HG03108 (cell line): ENCODE data around the gene UMPS.

Source experiments
- ATAC-seq: cut with Tn5 transposase; IDR thresholded peaks from one replicate; pipeline ENCODE4 v1.9.1; 2021; ENCODE audit warnings: moderate library complexity; ENCODE audit not compliant: unreplicated experiment

UMPS gene

DNA sequence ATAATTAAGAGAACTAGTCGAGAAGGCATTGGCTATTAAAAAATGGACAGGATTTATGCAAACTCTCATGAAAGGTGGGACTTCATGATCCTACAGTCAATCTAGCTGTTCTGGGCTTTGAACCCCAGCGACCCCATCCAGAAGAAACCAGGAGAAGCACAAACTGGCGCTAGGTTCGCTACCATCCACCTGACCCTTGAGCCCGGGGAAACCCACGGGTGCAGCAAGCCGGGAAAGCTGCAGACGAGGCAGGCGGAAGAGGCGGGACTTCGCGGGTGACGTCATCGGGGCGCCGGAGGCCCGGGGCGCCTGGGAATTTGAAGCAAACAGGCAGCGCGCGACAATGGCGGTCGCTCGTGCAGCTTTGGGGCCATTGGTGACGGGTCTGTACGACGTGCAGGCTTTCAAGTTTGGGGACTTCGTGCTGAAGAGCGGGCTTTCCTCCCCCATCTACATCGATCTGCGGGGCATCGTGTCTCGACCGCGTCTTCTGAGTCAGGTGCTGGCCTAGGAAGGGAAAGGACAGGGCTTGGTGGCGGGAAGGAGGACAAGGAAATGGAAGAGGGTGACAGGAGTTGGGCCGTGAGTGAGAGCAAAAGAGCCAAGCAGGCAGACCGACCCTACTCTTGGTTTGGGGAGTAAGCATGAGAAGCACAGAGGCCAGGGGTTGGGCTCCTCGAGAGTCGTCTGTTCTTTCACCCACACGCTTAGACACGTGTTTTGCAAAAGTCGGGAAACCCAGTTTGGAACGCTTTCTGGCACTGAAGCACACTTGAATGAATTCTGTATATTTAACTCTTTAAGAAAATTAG, at the start of gene UMPS:
UMPS (plus strand) TSS at position 324 of the 812 bp plus-strand sequence; CDS start at position 344, 20 bp downstream.
- peak; percentile 94 for ATAC-seq

DNA sequence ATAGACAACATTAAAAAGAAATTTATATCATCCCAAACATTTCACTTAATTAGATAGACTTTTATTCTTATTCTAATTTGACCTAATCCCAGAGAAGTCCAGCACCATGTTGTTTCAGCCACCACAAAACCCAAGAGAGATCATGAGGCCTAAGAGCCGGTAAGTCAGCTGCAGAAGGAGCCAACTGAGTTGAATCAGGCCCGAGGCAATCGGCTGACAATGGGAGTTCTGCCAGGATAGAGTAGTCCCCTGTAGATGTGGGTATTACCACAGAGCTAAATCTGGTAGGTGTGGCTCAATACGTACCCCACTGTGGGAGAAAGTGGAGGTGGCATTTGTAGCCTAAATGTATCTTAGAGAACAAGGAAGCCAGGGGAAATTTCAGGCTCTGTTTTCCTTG, 49.7 kb upstream of the UMPS start:
- ATAC-seq: no peak

DNA sequence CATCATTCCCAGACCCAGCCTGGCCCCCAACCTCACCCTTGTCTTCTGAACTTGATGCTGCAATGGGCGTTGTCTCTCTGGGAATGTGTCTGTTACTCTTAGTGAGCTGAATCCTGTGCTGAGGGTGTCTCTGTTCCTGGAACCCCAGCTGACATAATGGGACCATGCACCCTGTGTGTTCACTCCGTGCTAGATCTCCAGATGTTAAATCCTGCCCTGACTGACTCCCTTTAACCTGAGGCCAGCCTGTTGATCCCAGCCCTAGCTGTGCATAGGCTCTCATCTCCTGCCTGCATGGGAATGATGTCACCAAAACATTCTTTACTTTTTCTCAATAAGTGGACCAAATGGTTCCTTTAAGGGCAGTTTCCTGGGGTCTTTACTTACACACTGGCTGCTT, 48.0 kb upstream of the UMPS start:
- no peak for ATAC-seq

DNA sequence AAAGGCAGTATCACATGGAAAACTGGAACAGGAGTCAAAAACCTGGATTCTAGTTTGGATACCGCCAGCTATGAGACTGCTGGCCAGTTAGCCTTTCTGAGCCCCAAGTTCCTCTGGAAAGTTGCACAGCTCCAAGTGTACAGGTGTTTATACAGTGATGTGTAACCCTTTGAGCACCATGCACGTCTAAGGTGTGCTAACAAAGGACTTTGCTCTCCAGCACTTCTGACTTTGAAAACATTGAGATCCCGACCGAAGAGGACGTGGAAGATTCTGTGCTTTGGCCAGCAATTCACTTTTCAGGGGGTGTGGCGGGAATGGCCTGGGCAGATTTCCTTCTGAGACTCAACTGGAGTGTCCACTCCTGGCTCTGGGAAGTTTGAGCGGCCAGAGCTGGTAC, 45.8 kb upstream of the UMPS start:
- no peak for ATAC-seq

DNA sequence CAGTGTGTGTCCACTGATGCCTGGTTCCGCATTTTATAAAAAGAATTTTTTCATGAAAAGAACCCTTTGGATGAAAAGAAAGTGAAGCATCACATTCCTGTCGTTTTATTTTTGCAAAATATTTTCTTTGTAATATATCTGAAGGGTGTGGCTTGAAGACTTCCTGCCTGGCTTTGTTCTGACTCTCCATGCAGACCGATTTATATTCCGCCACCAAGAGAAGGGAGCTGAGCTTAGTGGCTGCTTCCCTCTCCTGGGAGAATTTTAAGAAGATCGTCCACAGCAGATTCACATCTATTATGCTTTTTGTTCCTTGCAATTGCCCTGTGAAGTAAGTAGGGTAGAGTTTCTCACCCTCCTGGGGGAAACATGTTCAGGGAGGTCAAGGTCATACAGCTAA, 45.2 kb upstream of the UMPS start:
- ATAC-seq: no peak

DNA sequence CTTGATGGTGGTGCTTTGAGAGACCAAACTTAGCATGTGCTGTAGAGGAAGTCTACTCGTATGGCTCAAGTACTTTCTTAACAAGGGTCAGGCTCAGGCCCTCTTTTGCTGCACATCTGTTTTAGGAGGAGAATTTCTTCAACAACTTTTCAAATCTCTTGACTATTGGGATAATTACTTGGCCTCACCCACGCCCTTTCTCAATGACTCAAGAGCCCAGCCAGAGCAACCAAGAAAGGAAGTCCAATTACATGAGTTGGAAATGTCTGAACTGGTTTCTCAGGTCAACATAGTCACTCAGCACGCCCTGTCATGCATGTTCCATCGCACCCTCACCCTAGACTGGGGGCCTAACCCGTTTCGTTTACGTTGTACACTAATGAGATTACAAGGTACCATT, 44.8 kb upstream of the UMPS start:
- ATAC-seq: no peak

DNA sequence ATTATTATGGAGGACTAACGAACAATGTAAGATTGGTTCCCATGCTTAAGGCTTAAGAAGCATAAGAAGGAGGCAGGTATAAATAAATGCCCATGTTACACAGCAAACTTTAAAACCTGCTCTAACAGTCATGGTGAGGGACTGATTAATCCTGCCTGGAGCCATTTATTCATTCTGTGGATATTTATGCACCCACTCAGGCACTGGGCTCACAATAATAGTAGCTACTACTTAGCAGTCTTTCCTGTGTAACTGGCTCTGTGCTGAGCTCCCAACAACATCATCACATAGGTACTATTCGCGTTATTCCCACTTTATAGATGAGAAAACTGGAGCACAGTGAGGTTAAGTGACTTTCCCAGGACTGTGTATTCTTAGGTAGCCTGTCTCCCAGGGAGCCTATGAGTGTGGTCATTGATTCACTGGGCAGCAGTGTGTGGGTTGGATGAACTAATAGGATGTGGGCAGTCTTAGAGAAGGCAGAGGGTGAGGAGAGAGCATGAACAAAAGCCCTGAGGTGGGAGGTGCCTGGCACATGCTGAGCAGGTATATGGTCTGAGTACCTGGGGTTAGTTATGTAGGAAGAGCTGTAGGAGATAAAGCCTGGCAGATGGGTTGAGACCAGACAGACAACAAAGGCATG, 44.1 kb upstream of the UMPS start:
- no peak for ATAC-seq

DNA sequence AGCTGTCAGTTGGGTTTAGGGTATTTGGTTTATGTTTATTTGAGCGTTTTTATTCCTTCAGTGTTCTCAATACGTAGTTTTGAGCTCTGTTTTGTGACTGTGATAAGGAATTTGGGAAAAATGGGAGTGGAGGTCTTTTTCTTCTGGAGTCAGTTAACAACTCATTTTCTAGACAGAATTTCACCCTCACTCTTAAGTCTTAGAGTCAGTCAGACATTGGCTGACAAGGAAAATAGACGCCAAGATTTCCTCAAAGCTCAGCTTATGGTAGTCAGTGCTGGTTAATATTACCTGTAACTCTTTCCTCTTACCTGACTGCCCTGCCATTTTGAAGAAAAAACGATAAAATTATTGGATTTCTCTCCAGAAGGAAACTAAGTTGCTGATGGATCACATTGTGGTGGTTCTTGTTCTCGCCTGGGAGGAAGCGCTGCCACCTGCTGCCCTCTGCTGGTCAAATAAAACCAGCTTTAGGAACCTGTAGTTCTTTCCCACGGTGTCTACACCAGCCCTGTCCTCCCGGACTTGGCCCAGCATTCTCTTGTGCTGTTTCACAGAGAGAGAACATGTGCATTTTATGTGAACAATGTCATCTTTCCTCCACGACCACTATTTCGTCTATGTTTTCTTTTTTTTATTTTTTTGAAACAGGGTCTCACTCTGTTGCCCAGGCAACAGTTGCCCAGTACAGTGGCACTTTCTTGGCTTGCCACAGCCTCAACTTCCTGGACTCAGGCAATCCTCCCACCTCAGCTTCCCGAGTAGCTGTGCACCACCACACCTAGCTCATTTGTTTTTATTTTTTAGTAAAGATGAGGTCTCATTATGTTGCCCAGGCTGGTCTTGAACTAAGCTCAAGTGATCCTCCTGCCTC, 41.4 kb upstream of the UMPS start:
- no peak for ATAC-seq

DNA sequence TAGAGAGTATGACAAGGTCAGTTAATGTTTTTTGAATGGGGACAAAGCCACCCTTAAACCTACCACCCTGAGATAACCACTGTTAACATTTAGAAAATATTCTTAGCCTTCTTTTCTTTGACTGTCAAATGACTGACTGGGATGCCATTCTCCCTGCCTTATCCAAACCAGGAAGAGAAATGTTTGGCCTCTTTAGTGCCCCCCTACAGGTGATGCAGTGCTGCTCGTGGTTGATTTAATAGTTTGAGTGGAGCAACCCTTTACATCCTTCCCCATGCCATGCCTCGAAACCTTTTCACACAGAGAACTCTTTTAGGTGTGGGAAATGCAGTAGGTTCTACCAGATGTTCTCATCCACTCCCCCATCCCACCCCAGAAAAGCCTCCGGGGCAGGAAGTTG, 38.7 kb upstream of the UMPS start:
- ATAC-seq: no peak

DNA sequence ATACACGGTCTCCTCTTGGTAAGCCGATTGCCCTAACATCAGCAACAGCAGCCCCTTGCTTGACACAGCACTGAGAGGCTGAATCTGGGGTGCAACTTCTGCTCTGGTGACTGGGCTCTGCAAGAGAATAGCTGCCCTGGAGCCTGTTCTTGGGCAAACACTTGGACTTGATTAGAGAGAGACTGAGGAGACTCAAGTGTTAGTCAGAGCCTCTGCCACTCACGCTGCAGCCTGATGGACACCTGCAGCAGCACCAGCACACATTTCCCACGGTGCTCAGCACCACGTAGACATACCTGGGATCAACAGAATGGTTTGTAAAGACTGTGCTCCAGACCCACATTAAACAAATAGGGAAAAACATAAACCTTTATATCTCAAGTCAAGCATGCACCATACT, 35.8 kb upstream of the UMPS start:
- no peak for ATAC-seq

DNA sequence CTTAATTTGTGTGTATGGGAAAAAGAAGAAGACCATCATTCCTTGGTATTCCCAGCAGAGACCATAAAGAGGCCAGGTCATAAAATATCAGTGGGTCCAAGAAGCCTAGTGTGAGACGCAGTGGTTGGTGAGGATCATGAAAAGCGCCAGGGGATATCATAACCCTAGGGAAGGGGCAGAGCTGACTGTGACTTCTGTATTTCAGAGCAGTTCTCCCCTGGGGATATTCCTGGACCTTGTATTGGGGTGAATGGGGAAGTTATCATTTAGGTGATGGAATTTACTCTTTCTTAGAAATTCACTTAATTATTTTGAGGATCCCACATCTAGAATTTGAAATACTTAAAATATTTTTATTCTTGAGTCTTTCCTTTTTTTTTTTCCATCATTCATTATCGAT, 34.9 kb upstream of the UMPS start:
- ATAC-seq: no peak

DNA sequence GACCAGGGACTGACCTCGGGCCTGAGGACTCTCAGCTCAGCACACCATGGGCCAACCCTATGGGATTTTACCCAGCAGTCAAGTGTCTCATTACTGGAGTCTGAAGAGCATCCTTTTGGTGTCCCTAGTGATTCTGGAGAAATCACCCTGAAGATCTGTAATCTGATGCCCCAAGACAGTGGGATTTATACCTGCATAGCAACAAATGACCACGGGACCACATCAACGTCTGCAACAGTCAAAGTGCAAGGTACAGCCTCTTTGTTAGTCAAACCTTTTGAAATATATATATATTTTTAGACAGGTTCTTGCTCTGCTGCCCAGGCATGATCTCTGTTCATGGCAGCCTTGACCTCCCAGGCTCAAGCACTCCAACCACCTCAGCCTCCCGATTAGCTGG, 34.2 kb upstream of the UMPS start:
- no peak for ATAC-seq

DNA sequence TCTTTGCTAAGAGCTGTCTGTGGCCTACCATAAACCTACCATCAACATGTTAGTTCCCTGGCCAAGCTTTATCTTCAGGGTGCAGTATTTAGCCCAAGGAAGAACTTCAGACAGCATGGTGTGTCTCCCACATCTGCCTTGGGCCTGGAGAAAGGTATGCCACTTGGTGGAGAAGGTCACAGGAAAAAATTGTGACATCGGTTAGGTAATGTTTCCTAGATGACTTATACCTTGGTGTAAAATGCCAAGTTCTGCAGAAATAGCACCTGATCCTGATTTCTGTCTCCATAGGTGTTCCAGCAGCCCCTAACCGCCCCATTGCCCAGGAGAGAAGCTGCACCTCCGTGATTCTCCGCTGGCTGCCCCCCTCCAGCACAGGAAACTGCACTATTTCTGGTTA, 33.0 kb upstream of the UMPS start:
- ATAC-seq: no peak

DNA sequence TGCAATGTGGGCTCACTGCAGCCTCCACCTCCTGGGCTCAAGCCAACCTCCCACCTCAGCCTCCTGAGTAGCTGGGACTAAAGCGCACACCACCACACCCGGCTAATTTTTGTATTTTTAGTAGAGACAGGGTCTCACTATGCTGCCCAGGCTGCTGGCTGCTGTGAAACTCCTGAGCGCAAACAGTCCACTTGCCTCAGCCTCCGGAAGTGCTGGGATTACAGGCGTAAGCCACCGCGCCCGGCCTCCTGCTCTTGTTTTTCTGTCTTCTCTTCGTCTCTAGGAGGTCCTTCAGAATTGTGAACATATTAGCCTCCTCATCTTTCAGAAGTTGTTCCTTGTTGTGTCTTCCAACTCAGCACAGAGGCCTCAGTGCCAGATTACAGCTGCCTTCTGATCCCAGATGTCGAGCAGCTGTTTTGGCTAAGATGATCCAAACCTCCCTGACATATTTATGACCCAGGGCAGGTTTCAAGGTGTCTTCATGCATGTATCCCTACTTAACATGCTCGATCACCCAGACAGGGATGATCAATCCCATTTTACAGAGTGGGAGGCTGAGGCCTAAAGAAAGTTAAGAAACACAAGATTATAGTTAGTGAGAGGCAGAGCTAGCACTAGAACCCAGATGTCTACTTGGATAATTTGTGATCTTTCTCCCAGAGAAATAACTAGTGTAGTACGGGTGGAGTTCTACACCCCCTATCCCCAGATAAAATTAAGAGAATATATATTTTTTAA, 32.1 kb upstream of the UMPS start:
- ATAC-seq: no peak

DNA sequence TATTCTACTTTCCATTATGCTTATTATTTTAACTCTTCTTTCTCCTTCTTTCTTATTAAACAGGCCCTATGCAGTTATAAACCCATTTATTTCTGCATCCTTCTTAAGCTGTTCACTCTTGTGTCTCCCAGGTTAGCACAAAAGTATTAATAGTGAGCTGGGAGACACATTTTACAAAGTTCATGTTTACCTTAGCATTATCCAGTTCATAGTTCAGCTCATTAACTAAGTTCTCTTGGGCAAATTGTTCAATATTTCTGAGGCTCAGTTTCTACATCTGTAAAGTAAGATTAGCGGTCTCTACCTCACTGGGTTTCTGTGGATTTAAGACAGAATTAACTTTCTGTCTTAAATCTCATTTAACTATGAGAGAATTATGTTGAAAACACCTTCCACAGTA, 31.2 kb upstream of the UMPS start:
- no peak for ATAC-seq

DNA sequence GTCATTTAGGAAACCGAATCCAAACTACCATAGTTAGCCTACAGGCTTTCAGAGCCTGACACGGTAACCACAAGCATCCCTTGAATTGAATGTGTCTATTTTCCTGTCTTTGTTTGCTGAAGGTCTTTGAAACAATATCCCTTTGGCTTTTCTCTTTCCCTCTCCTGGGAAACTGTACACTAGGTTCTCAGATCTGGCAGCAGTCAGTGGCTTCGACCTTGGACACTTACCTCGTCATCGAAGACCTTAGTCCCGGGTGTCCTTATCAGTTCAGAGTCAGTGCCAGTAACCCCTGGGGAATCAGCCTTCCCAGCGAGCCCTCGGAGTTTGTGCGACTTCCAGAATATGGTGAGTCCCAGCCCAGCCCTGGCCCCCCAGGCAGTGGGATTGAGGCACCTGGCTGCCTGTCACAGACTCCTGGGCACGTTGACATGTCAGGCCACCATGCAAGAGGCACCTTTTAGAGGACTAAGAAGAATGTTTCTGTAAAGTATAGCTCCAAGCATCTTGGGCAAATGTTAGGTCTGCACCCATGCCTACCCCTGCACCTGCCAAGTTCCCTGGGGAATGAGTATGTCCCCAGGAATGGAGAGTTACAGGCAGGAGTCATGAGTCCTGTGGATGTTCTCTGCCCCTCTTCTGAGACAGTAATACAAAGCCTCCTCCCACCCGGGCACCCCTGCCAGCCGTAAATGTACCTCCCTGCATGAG, 30.4 kb upstream of the UMPS start:
- no peak for ATAC-seq

DNA sequence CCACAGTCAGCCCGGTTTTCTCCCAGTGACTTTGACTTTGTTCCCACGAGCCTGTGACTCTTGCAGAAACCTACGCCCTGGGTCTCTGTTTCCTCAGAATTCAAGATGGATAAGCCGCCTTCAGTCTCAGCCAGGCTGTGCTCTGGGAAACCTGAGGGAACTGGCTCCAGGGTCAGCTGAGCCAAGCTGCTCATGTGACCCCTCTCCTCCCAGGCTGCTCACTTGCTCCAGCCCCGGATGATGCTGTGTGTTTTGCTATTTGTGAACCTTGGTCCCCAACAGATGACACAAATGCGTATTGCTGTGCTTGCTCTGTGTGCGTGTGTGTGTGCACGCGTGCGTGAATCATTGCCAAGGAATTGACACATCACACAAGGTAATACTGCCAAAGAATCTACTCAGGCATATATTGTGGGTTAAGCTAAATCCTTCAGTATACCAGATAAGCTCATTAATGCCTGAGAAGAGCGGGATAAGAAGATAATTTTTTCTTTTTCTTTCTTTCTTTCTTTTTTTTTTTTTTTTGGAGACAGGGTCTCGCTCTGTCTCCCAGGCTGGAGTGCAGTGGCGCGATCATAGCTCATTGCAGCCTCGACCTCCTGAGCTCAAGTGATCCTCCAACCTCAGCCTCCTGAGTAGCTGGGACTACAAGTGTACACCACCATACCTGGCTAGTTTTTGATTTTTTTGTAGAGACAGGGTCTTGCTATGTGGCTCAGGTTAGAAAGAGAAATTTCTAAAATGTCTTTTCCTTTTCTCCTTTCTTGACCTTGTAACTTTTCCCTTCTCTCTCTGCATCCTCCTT, 29.2 kb upstream of the UMPS start:
- no peak for ATAC-seq

DNA sequence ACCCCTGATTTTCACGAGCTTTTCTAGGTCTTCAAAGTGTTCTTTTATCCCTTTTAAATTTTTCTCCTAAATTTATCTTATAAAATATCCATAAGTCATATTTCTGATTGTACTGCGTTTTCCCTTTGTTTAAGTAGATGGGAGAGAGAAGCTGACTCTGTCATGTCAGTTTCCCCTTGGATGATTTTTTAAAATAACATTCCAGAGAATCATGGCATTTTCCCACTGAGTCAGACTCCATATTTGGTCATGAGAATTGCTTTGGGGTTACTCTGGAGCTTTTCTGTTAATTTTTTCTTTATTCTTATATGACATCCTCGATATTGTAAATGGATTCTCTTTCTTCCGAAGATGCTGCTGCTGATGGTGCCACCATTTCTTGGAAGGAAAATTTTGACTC, 28.6 kb upstream of the UMPS start:
- ATAC-seq: no peak

DNA sequence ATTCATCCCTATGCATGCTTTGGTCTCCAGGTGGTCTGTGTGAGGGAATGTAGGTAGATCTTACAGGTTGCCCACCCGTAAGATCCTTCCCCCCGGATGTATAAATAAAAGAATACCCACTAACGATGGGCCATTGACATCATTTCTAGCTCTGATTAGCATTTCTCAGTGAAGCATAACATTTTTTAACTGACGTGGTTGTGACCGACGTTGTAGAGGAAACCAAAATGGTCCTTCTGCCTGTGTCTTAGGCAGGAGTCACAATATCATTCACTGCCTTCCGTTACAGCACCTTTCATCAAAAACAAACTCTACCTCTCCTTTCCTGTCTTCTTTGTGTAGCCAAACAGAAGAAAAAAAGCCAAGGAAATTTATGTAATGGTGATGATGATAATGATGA, 27.3 kb upstream of the UMPS start:
- ATAC-seq: no peak

DNA sequence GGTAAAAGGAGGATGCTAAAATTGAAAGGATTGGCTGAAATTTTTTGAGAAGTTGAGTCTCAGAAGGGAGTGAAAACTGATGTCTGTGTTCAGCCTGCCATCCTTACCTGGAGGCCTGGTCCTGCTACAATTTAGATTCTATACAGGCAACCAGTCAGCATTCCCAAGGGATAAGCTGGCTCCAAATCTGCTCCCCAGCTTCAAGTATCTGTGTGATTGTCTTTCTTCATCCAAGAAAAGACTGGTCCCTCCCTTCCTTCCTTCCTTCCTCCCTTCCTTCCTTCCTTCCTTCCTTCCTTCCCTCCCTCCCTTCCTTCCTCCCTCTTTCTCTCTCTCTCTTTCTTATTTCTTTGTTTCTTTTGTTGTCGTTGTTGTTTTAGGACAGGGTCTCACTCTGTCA, 24.7 kb upstream of the UMPS start:
- no peak for ATAC-seq
